AG04449 (cell line): ENCODE data around the gene PHF21B.
"Not testable (repeated sequence)": the region's sequence is repeated elsewhere in the genome, so short reads cannot be mapped to it uniquely, and the experiment has no call there.

Experiments used
- CTCF ChIA-PET: fragments of 350-600 bp; formaldehyde crosslinking; extraction: SDS; loops from one replicate; lab custom pipeline; 2021; ENCODE audit warnings: antibody characterized with exemption; lab: Yijun Ruan, JAX
- POLR2A ChIA-PET: fragments of 400-600, 350-600 bp; formaldehyde crosslinking; extraction: SDS; loops from one replicate; lab custom pipeline; 2020; ENCODE audit warnings: antibody characterized with exemption, inconsistent platforms; lab: Yijun Ruan, JAX
- DNase-seq: peaks from one replicate; pipeline ENCODE4 v3.0.0-alpha.2; 2010; ENCODE audit warnings: low read depth, low spot score
- H3K4me3 ChIP-seq: 2 replicates; pipeline ENCODE4 v1.5.1; 2011; ENCODE audit warnings: low read depth, mild to moderate bottlenecking, control low read depth, low read length
- TF ChIP-seq, protein P1 (sequence below): IDR thresholded peaks from one replicate; pipeline ENCODE4 v1.5.1; 2011; ENCODE audit warnings: mild to moderate bottlenecking, moderate library complexity, low read length, control low read depth, inconsistent platforms; ENCODE audit not compliant: insufficient read depth; ENCODE audit errors: missing control alignments

PHF21B gene

GRCh38 chr22:45009606-45010531 lies at the start of gene PHF21B:
Gene PHF21B (minus strand): TSS chr22:45010005. CDS start chr22:45009549, 456 bp downstream.
- TF ChIP-seq, protein P1, sequence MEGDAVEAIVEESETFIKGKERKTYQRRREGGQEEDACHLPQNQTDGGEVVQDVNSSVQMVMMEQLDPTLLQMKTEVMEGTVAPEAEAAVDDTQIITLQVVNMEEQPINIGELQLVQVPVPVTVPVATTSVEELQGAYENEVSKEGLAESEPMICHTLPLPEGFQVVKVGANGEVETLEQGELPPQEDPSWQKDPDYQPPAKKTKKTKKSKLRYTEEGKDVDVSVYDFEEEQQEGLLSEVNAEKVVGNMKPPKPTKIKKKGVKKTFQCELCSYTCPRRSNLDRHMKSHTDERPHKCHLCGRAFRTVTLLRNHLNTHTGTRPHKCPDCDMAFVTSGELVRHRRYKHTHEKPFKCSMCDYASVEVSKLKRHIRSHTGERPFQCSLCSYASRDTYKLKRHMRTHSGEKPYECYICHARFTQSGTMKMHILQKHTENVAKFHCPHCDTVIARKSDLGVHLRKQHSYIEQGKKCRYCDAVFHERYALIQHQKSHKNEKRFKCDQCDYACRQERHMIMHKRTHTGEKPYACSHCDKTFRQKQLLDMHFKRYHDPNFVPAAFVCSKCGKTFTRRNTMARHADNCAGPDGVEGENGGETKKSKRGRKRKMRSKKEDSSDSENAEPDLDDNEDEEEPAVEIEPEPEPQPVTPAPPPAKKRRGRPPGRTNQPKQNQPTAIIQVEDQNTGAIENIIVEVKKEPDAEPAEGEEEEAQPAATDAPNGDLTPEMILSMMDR = no peak
- CTCF ChIA-PET = no interaction called here

GRCh38 chr22:45059296-45059695 lies 49.5 kb upstream of the PHF21B start:
- ChIA-PET POLR2A (no interaction called here), CTCF (interaction anchor here (0.7 kb wide), 1 partner anchor 19 kb away, joined by 3 read pairs; no protein-coding TSS in a partner anchor)
- DNase-seq = no peak
- TF ChIP-seq, protein P1 = no peak
- H3K4me3 ChIP-seq = no peak overlapping the region

More at GRCh38 chr22:45009606-45010531, at the start of gene PHF21B:
- H3K4me3 ChIP-seq = peak within 1 kb of the TSS; percentile 61
- no peak for DNase-seq
- POLR2A ChIA-PET = no interaction called here

GRCh38 chr22:45058622-45058912 lies 48.8 kb upstream of the PHF21B start:
- ChIA-PET CTCF (interaction anchor here (0.7 kb wide), 1 partner anchor 20 kb away, joined by 3 read pairs; no protein-coding TSS in a partner anchor), POLR2A (no interaction called here)
- no peak overlapping the region for H3K4me3 ChIP-seq
- TF ChIP-seq, protein P1 = no peak
- no peak for DNase-seq

- CTCF ChIA-PET = no interaction called here
- POLR2A ChIA-PET = no interaction called here
- TF ChIP-seq, protein P1 = no peak
- H3K4me3 ChIP-seq = no peak overlapping the region
- no peak for DNase-seq
Measured at GRCh38 chr22:45055936-45056335, 46.1 kb upstream of the PHF21B start.

DNA sequence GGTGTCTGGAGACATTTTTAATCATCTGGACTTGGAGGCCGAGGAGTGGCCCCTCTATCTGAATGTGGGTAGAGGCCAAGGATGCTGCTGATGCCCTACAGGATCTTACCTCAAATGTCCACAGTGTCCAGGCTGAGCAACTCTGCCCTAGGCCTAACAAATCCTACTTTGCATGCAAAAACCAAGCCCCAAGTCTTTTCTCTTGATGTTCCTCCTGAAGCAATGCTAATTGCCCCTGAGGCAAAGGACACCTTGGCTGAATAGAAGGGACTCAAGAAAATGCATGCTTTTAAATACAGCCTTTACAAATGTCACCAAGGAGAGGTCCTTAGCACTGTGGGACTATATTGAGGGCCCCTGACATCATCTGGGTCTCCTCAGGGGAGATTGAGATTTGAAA lies 43.8 kb upstream of the PHF21B start:
- ChIA-PET POLR2A (no interaction called here), CTCF (no interaction called here)
- no peak for DNase-seq
- TF ChIP-seq, protein P1 = no peak
- H3K4me3 ChIP-seq = no peak overlapping the region

DNA sequence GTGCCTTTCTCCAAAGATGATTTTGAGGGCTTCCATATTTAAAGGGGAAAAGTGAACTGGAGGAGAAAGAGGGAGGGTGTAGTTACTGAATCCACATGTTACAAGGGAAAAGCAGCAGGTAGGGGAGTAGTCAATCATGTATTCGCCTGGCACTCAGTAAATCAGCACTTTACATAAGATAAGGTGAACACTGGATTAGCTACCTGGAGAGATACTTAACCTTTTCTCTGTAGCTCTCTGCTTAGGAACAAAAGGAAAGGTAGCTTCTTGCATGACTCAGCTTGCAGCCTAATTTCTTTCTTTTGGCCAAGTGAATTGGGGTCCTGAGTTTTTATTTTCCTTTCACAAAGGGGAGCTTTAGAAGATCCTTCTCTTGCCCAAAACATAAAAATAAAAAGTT lies 43.3 kb upstream of the PHF21B start:
- TF ChIP-seq, protein P1 = no peak
- ChIA-PET POLR2A (no interaction called here), CTCF (no interaction called here)
- H3K4me3 ChIP-seq = no peak overlapping the region
- DNase-seq = no peak

GRCh38 chr22:45052665-45053064 lies 42.9 kb upstream of the PHF21B start:
- POLR2A ChIA-PET, DNase-seq, CTCF ChIA-PET, H3K4me3 ChIP-seq: not testable (repeated sequence)
